Astrocyte of the cerebellum (primary cell): ENCODE data around the gene TMED10.

Experiments
- DNase-seq: peaks from one replicate; pipeline ENCODE4 v3.0.0-alpha.2; 2011; ENCODE audit warnings: low read depth
- H3K4me3 ChIP-seq: 2 replicates; pipeline ENCODE4 v1.5.1; 2011; ENCODE audit warnings: mild to moderate bottlenecking, low read depth, low read length, moderate library complexity
- in situ Hi-C: cut with HindIII; loops from 2 replicates; pipeline ENCODE4 v1.10.0; 2017; ENCODE audit warnings: low sequenced_read_pairs
- TF ChIP-seq, protein P1 (sequence below): IDR thresholded peaks from 2 replicates; pipeline ENCODE4 v1.5.1; 2012; ENCODE audit warnings: low read length, low read depth, moderate library complexity, mild to moderate bottlenecking; ENCODE audit errors: missing control alignments

The TMED10 gene

DNA sequence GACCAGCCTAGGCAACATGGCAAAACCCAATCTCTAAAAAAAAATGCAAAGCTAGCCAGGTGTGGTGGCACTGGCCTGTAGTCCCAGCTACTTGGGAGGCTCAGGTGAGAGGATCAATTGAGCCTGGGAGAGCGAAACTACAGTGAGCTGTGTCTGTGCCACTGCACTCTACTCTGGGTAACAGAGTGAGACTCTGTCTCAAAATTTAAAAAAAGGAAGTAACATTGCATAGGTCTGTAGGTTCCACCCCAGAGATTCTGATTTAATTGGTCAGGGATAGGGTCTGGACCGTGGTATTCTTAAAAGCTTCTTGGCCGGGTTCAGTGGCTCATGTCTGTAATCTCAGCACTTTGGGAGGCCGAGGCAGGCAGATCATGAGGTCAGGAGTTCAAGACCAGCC is 80.7 kb downstream of the TMED10 start:
- TF ChIP-seq, protein P1, sequence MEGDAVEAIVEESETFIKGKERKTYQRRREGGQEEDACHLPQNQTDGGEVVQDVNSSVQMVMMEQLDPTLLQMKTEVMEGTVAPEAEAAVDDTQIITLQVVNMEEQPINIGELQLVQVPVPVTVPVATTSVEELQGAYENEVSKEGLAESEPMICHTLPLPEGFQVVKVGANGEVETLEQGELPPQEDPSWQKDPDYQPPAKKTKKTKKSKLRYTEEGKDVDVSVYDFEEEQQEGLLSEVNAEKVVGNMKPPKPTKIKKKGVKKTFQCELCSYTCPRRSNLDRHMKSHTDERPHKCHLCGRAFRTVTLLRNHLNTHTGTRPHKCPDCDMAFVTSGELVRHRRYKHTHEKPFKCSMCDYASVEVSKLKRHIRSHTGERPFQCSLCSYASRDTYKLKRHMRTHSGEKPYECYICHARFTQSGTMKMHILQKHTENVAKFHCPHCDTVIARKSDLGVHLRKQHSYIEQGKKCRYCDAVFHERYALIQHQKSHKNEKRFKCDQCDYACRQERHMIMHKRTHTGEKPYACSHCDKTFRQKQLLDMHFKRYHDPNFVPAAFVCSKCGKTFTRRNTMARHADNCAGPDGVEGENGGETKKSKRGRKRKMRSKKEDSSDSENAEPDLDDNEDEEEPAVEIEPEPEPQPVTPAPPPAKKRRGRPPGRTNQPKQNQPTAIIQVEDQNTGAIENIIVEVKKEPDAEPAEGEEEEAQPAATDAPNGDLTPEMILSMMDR = no peak
- no peak overlapping the region for H3K4me3 ChIP-seq
- in situ Hi-C loops = loop anchor here (25.0 kb wide), 1 partner anchor 183 kb away; the partner anchor contains the start of gene RPS6KL1
- no peak for DNase-seq

- TF ChIP-seq, protein P1 = no peak
- H3K4me3 ChIP-seq = no peak overlapping the region
- in situ Hi-C loops = loop anchor here (25.0 kb wide), 1 partner anchor 183 kb away; the partner anchor contains the start of gene RPS6KL1
- DNase-seq = no peak
Observed at GRCh38 chr14:75094896-75095295, 81.5 kb downstream of the TMED10 start.

- TF ChIP-seq, protein P1 = no peak
- in situ Hi-C loops = loop anchor here (25.0 kb wide), 1 partner anchor 180 kb away; the partner anchor contains the start of gene RPS6KL1
- DNase-seq = no peak
- no peak overlapping the region for H3K4me3 ChIP-seq
Observed at GRCh38 chr14:75092698-75093097, 83.7 kb downstream of the TMED10 start.

GRCh38 chr14:75091251-75091650 is 85.2 kb downstream of the TMED10 start:
- no peak for DNase-seq
- in situ Hi-C loops = loop anchor here (25.0 kb wide), 1 partner anchor 179 kb away; the partner anchor contains the start of gene RPS6KL1
- no peak overlapping the region for H3K4me3 ChIP-seq
- TF ChIP-seq, protein P1 = no peak

DNA sequence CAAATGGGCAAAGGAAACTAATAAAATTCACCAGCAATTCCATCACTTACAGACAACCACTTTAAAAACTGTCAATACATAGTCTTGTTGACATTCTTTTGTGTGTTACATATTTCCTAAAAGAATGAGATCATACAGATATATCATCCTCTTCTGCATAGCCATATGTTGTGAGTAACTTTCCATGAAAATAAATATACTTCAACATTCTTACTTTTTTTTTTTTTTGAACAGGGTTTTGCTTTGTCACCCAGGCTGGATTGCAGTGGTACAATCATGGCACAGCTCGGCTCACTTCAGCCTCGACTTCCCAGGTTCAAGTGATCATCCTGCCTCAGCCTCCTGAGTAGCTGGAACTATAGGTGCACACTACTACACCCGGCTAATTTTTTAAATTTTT is 86.1 kb downstream of the TMED10 start:
- in situ Hi-C loops = loop anchor here (25.0 kb wide), 1 partner anchor 178 kb away; the partner anchor contains the start of gene RPS6KL1
- no peak for DNase-seq
- TF ChIP-seq, protein P1 = no peak

DNA sequence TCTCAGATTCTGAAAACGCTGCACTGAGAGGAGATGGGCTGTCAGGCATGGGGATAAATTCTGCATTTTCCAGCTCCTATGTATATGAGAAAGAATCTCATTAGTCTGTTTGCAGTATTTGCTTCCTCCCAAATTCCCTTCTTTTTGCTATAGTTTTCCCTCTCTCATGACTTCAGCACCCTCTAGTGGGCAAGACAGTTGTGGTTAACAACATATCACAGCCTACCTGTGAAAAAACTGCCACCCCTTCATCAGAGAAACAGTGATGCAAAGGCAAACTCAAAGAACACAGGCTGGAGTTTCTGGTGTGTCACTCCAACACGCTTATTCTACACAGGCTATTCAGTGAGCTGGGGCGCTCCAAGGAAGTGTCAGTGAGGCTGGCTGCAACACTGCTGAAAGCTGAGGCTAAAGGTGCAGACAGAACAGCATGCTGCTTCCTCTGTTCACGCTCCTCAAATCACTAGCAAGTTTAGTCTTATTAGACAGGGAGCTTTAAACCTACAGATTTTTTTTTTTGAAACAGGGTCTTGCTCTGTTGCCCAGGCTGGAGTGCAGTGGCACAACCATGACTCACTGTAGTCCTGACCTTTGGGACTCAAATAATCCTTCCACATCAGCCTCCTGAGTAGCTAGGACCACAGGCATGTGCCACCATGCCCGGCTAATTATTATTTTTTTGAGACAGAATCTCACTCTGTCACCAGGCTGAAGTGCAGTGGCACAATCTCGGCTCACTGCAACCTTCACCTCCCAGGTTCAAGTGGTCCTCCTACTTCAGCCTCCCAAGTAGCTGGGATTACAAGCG is 87.6 kb downstream of the TMED10 start:
- DNase-seq = peak; percentile 53
- no peak overlapping the region for H3K4me3 ChIP-seq
- TF ChIP-seq, protein P1 = peak; percentile 79
- in situ Hi-C loops = loop anchor here (25.0 kb wide), 1 partner anchor 176 kb away; the partner anchor contains the start of gene RPS6KL1

More for the DNA sequence above, 86.1 kb downstream of the TMED10 start:
- H3K4me3 ChIP-seq = no peak overlapping the region
